ENCODE data around the gene SLC16A2. TPM values are rescaled to one million over a fixed set of nuclear protein-coding genes. Genes with fewer than 3 reads are reported as not detected.

Gene SLC16A2
- polyA plus RNA-seq, 1 experiment: 61.6 TPM

DNA sequence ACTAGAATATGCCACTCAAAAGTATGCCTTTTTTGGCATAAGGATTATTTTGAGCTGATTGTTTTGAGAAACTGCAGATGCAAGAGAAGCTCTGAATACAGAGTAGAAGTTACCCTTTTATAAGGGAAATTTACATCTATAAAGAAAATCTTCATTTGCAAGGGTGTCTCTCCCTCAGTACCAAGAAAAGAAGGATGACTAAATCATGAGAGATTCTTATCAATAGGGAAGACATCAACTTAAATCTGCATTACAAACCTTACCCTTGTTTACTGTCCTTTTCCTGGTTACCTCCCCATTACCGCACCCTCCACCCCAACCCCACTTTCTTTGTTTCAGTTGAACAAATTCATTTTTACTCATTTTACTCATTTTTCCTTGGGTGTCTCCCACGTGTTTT, 130.6 kb downstream of the SLC16A2 start:
- POLR2A ChIA-PET: no interaction called here
- CTCF ChIA-PET: interaction anchor here (1.2 to 1.5 kb wide), 2 partner anchors 11 to 17 kb away, joined by 3 read pairs; no protein-coding TSS in a partner anchor
- DNase-seq (ENCODE audit: low read depth): no peak
- no peak overlapping the region for H3K4me3 ChIP-seq (ENCODE audit: low read depth, low read length)
- no peaks in the 10 kb centered on the region for H3K36me3 ChIP-seq (ENCODE audit: control insufficient read depth, insufficient read depth, low read length)
- no peaks in the 10 kb centered on the region for H3K27me3 ChIP-seq (ENCODE audit: control insufficient read depth, insufficient read depth, low read length)
- TF ChIP-seq CTCF (IDR thresholded peaks at IDR 0.05; ENCODE audit: insufficient read depth, low read depth, low read length): no peak

GRCh38 chrX:74557378-74557777, 136.1 kb downstream of the SLC16A2 start:
- no peak overlapping the region for H3K4me3 ChIP-seq (ENCODE audit: low read depth, low read length)
- ChIA-PET POLR2A (no interaction called here), CTCF (no interaction called here)
- no peaks in the 10 kb centered on the region for H3K36me3 ChIP-seq (ENCODE audit: control insufficient read depth, insufficient read depth, low read length)
- no peaks in the 10 kb centered on the region for H3K27me3 ChIP-seq (ENCODE audit: control insufficient read depth, insufficient read depth, low read length)
- no peak for TF ChIP-seq CTCF (IDR thresholded peaks at IDR 0.05; ENCODE audit: insufficient read depth, low read depth, low read length)
- DNase-seq (ENCODE audit: low read depth): no peak

DNA sequence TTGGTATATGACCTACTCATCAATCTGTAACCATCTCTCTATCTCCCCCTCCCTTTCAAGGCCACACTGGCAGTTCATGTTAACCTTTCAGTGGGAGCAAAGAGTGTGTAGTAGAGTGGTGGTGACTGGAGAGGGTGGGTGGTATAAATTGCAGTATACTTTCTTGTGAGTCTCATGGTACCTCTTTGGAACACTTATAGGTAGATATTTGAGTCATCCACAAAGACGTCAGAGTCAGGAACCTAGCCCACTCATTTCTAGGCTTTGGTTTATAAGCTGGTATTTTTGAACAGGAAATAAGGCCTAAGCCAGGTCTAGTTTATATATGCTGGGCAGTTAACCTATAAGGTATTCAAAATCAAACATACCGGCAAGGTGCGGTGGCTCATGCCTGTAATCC, 156.8 kb downstream of the SLC16A2 start:
- ChIA-PET POLR2A (no interaction called here), CTCF (no interaction called here)
- no peak for DNase-seq (ENCODE audit: low read depth)
- Histone ChIP-seq H3K4me3 (ENCODE audit: low read depth, low read length) (no peak overlapping the region), H3K36me3 (ENCODE audit: control insufficient read depth, insufficient read depth, low read length) (no peaks in the 10 kb centered on the region), H3K27me3 (ENCODE audit: control insufficient read depth, insufficient read depth, low read length) (no peaks in the 10 kb centered on the region)
- TF ChIP-seq CTCF (IDR thresholded peaks at IDR 0.05; ENCODE audit: insufficient read depth, low read depth, low read length): no peak

DNA sequence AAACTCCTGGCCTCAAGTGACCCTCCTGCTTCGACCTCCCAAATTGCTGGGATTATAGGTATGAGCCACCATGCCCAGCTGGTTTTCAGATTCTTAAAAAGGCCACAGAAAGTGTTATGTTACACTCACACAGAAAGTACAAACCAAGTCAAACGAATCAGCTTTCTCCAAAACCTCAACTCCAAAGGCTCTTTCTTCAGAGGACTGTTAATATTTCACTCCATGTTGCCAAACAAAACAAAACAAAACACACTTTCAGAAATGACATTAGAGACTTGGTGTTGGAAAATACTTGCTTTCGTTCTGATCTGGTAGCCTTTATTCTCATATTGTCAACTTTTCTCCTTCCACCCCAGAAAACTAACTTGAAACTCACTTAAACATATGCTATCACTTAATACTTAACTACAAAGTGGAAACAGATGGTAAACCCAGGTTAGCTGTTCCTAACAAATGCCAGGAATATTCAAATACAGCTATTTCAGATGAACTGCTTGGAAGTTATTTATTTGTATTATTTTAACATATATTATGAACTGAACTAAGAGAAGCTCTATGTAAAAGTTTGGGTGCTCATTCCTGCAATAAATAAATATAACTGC, 158.4 kb downstream of the SLC16A2 start:
- POLR2A ChIA-PET: no interaction called here
- no peak overlapping the region for H3K4me3 ChIP-seq (ENCODE audit: low read depth, low read length)
- CTCF ChIA-PET: no interaction called here

More for the DNA sequence above, 158.4 kb downstream of the SLC16A2 start:
- H3K27me3 ChIP-seq (ENCODE audit: control insufficient read depth, insufficient read depth, low read length): no peaks in the 10 kb centered on the region
- no peaks in the 10 kb centered on the region for H3K36me3 ChIP-seq (ENCODE audit: control insufficient read depth, insufficient read depth, low read length)
- peak; percentile 18 for DNase-seq (ENCODE audit: low read depth)
- TF ChIP-seq CTCF (IDR thresholded peaks at IDR 0.05; ENCODE audit: insufficient read depth, low read depth, low read length): no peak

Small RNAs within 50 kb of the gene (small RNA-seq; reads per million reads assigned to genes)
- not detected for gene RN7SL790P (ENCODE audit: insufficient read length, low read depth, low replicate concordance)

Other genes starting within 250 kb of the SLC16A2 start
- not detected in 2 replicates for gene ZCCHC13, start 117.3 kb upstream of the SLC16A2 start, polyA plus RNA-seq (2011; rRNA removed)
- 8.9 and 19.4 TPM in 2 replicates for gene RLIM, start 193.1 kb downstream of the SLC16A2 start, polyA plus RNA-seq (2011; rRNA removed)